ENCODE data around the gene KRTAP5-7. TPM values are rescaled to one million over a fixed set of nuclear protein-coding genes. Genes with fewer than 3 reads are reported as not detected.

The KRTAP5-7 gene
- total and polyA plus RNA-seq, 2 donors from 2014 or later: 0.22 TPM; not detected in 1

DNA sequence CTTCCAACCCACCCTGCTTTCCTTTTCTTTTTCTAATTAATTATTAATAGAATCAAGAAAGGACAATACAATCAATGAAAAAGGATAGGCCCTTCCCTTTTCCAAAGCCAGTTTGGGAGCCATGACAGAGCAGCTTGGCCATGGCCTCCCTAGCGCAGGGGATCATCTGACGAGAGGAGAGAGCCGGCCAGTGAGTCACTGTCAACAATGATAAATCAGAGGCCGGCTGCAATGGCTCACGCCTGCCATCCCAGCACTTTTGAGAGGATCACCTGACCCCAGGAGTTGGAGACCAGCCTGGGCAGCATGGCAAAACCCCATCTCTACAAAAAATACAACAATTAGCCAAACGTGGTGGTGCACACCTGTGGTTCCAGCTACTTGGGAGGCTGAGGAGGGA is 27.5 kb upstream of the KRTAP5-7 start:
- Histone ChIP-seq H3K27me3 (ENCODE audit: control insufficient read depth, insufficient read depth, low read length) (no peaks in the 10 kb centered on the region), H3K9ac (ENCODE audit: low read length in 3 of 3) (no peak overlapping the region), H3K9me3 (ENCODE audit: control insufficient read depth in 2 of 3, insufficient read depth in 1 of 3, low read length in 3 of 3) (no peaks in the 10 kb centered on the region), H3K27ac (ENCODE audit: low read depth in 2 of 2, low read length in 2 of 2) (no peak overlapping the region), H3K36me3 (ENCODE audit: control insufficient read depth in 2 of 3, insufficient read depth in 3 of 3, low read length in 3 of 3) (peaks cover 2 to 42% (median 26%) of the 10 kb centered on the region in 3 donors), H3K4me1 (ENCODE audit: control insufficient read depth in 2 of 3, insufficient read depth in 2 of 3, low read depth in 1 of 3, low read length in 3 of 3) (no peaks in the 10 kb centered on the region), H3K4me3 (ENCODE audit: low read length in 3 of 3) (no peak overlapping the region)
- no peak for DNase-seq
- TF ChIP-seq, protein P1, sequence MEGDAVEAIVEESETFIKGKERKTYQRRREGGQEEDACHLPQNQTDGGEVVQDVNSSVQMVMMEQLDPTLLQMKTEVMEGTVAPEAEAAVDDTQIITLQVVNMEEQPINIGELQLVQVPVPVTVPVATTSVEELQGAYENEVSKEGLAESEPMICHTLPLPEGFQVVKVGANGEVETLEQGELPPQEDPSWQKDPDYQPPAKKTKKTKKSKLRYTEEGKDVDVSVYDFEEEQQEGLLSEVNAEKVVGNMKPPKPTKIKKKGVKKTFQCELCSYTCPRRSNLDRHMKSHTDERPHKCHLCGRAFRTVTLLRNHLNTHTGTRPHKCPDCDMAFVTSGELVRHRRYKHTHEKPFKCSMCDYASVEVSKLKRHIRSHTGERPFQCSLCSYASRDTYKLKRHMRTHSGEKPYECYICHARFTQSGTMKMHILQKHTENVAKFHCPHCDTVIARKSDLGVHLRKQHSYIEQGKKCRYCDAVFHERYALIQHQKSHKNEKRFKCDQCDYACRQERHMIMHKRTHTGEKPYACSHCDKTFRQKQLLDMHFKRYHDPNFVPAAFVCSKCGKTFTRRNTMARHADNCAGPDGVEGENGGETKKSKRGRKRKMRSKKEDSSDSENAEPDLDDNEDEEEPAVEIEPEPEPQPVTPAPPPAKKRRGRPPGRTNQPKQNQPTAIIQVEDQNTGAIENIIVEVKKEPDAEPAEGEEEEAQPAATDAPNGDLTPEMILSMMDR (IDR thresholded peaks at IDR 0.05; ENCODE audit: borderline replicate concordance, extremely low read depth, insufficient read depth): no peak
- FAIRE-seq: no peak
- intact Hi-C loops (cut with DNase I): no loop called here

DNA sequence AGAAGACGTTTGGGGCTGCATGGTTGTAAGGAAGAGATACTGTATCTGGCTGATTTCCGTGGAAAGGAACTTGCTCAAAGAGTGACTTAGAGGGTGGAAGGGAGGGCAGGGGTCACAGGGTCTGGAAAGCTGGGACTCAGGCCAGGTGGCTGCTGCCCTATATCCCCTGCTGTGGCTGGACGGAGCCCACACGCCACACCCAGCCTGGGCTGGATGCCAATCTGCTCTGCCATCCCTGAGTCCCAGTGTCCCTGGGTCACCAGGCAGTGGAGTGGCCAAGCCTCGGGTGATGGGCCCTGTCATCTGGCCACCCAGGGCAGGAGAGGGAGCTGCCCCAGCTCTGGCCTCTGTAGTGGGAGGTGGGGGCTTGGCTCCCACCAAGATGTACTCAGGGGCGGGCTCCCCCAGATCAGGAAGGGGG is 26.5 kb upstream of the KRTAP5-7 start:
- Histone ChIP-seq H3K9me3 (ENCODE audit: control insufficient read depth in 2 of 3, insufficient read depth in 1 of 3, low read length in 3 of 3) (no peaks in the 10 kb centered on the region), H3K27me3 (ENCODE audit: control insufficient read depth, insufficient read depth, low read length) (no peaks in the 10 kb centered on the region), H3K4me1 (ENCODE audit: control insufficient read depth in 2 of 3, insufficient read depth in 2 of 3, low read depth in 1 of 3, low read length in 3 of 3) (no peaks in the 10 kb centered on the region), H3K27ac (ENCODE audit: low read depth in 2 of 2, low read length in 2 of 2) (no peak overlapping the region), H3K4me3 (ENCODE audit: low read length in 3 of 3) (no peak overlapping the region), H3K36me3 (ENCODE audit: control insufficient read depth in 2 of 3, insufficient read depth in 3 of 3, low read length in 3 of 3) (peaks cover 2 to 36% (median 24%) of the 10 kb centered on the region in 3 donors), H3K9ac (ENCODE audit: low read length in 3 of 3) (no peak overlapping the region)
- TF ChIP-seq, protein P1 (IDR thresholded peaks at IDR 0.05; ENCODE audit: borderline replicate concordance, extremely low read depth, insufficient read depth): no peak
- FAIRE-seq (no peak), DNase-seq (no peak)
- intact Hi-C loops (cut with DNase I): no loop called here

DNA sequence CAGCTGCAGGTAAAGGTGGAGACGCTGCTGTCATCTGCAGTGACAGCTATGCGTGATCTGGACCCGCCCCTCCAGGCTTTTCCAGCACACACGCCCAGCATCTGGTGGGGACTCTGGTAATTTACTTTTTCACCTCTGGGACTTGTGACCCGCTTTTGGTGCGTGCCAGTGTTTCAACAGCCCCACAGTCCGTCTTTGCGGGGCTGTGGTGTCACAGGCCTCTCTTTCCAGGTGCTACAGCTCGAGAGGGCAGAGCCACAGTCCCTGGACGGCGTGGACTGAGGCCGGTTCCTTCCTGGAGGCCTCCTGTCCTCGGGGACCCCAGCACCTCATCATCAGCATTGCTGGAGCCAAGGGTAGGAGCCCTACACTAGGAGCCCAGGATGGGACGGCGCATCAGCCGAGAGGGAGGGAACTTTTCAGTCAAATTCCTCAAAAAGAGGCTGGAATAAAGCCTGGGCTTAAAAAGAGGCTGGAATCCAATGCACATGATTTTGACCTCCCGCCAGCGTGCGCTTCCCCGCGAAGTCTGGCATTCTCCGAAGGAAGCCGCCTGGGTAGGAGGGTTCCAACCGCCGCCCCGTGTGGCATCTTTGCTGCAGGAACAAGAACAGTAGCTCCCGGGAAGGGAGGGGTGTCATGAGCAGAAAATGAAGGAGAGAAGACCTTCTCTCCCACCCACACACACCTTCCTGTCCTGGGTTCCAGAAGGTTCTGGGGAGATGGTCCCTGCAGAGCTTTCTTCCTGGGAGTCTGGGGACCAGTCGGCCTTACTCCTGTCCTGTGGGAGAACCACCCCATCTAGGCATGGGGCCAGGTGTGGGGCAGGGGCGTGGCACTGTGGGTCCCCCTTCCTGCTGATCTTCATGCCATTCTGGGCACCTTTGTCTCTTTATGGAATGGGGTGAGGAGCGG is 25.7 kb upstream of the KRTAP5-7 start:
- Histone ChIP-seq H3K36me3 (ENCODE audit: control insufficient read depth in 2 of 3, insufficient read depth in 3 of 3, low read length in 3 of 3) (peaks cover 2 to 29% (median 21%) of the 10 kb centered on the region in 3 donors), H3K4me1 (ENCODE audit: control insufficient read depth in 2 of 3, insufficient read depth in 2 of 3, low read depth in 1 of 3, low read length in 3 of 3) (no peaks in the 10 kb centered on the region), H3K27me3 (ENCODE audit: control insufficient read depth, insufficient read depth, low read length) (no peaks in the 10 kb centered on the region), H3K9ac (ENCODE audit: low read length in 3 of 3) (no peak overlapping the region), H3K4me3 (ENCODE audit: low read length in 3 of 3) (no peak overlapping the region), H3K9me3 (ENCODE audit: control insufficient read depth in 2 of 3, insufficient read depth in 1 of 3, low read length in 3 of 3) (no peaks in the 10 kb centered on the region), H3K27ac (ENCODE audit: low read depth in 2 of 2, low read length in 2 of 2) (no peak overlapping the region)
- DNase-seq: no peak
- FAIRE-seq: no peak
- TF ChIP-seq, protein P1 (IDR thresholded peaks at IDR 0.05; ENCODE audit: borderline replicate concordance, extremely low read depth, insufficient read depth): no peak
- intact Hi-C loops (cut with DNase I): no loop called here
